Activated naive CD4-positive, alpha-beta T cell treated with anti-CD3 and anti-CD28 coated beads for 36 hours (primary cell): Measurements from ENCODE around the gene GPR89A. TPM values are rescaled to one million over a fixed set of nuclear protein-coding genes. Genes with fewer than 3 reads are reported as not detected.
"Not testable (repeated sequence)": the region's sequence is repeated elsewhere in the genome, so short reads cannot be mapped to it uniquely, and the experiment has no call there.

ENCODE experiments used
- CTCF ChIA-PET: fragments of 350-600 bp; sonication (Branson Sonifier 250); formaldehyde crosslinking; loops from one replicate; lab custom pipeline; 2021; ENCODE audit warnings: antibody characterized with exemption; lab: Charles Lee
- DNase-seq: peaks from one replicate; pipeline ENCODE4 v3.0.0-alpha.2; 2020
- H3K27ac Mint-ChIP-seq: one replicate; pipeline ENCODE4 v1.8.0; 2021; ENCODE audit warnings: mild to moderate bottlenecking, mixed read lengths
- H3K27me3 Mint-ChIP-seq: one replicate; pipeline ENCODE4 v1.8.0; 2021; ENCODE audit warnings: low read depth, mixed read lengths
- H3K36me3 Mint-ChIP-seq: one replicate; pipeline ENCODE4 v1.8.0; 2021; ENCODE audit warnings: low read depth, mixed read lengths
- H3K4me1 Mint-ChIP-seq: one replicate; pipeline ENCODE4 v1.8.0; 2021; ENCODE audit warnings: low read depth, mixed read lengths
- H3K4me3 Mint-ChIP-seq: one replicate; pipeline ENCODE4 v1.8.0; 2021; ENCODE audit warnings: mild to moderate bottlenecking, moderate library complexity, mixed read lengths
- H3K9me3 Mint-ChIP-seq: one replicate; pipeline ENCODE4 v1.8.0; 2021; ENCODE audit warnings: mixed read lengths
- intact Hi-C: fragments of 100-400 bp; cut with micrococcal nuclease; formaldehyde crosslinking; loops from one replicate; pipeline ENCODE4 v1.15.1; 2023
- total RNA-seq, 2 experiments: library from RNA; stranded (reverse); gene quantifications; one replicate each; pipeline ENCODE4 v1.2.3, GENCODE V29; 2021

Gene GPR89A
- total RNA-seq: 10 to 100 TPM; 18.0 to 19.4 TPM

DNA sequence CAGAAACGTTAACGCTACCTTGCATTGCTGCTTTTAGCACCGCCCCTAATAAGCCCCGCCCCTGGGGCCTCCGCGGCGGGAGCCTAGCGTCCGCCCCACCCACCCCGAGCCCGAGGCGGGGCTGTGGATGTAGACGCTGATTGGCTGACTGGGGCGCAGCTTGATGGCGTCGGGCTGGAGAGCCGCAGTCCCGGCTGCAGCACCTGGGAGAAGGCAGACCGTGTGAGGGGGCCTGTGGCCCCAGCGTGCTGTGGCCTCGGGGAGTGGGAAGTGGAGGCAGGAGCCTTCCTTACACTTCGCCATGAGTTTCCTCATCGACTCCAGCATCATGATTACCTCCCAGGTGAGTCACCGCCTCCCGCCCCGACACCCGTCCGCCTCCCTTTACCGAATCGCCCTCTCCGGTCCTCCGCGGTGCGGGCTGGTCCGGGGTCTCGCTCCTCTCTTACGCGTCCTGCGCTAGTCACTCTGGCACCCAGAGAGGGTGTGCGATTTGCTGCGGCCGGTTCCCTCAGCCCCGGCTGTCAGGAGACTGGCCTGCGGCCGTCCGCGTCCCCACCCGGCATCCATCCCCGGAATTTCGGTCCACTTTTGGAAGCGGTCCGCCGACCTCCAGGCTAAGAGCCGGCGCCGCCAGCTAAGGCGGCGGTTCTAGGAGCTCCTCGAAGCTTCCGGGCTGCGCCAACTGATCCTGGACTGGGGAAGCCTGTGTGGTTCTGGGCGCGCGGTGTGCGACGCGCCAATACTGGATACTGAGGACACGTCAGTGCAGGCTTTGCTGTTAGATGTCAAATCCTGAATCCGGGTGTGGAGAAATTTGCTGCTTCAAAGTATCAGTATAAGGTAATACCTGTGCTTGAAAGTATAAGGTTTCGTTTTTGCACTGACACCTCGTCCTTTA is at the start of gene GPR89A:
GPR89A (plus strand) TSS at position 156 of the 901 bp plus-strand sequence; CDS start at position 302, 146 bp downstream.
- H3K4me1 Mint-ChIP-seq: peaks cover 25% of the 10 kb centered on the region
- H3K9me3 Mint-ChIP-seq, intact Hi-C loops: not testable (repeated sequence)

DNA sequence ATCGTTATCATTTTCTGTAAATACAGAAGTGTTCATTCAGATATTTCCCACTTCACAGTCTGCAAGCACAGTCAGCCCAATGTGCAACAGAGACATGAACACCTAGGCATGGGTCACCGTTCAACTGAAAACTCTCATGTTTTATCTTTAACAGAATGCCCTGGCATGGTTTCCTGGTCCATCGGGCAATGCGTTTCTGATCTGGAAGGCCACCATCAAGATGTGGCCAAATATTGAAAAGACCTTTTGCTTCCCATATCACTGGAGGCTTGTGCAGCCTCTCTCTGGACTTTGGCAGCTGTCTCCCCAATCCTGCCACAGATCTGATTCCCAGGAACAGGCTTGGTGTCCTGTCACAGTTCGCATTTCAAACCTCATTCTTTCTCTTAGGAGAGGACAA is 21.0 kb upstream of the GPR89A start:
- CTCF ChIA-PET, H3K4me3 Mint-ChIP-seq, H3K4me1 Mint-ChIP-seq, H3K27me3 Mint-ChIP-seq, H3K9me3 Mint-ChIP-seq, H3K36me3 Mint-ChIP-seq, DNase-seq, intact Hi-C loops, H3K27ac Mint-ChIP-seq: not testable (repeated sequence)

More for the DNA sequence above, at the start of gene GPR89A:
- H3K27me3 Mint-ChIP-seq, CTCF ChIA-PET, H3K36me3 Mint-ChIP-seq: not testable (repeated sequence)
- H3K4me3 Mint-ChIP-seq: peak within 1 kb of the TSS; percentile 87
- H3K27ac Mint-ChIP-seq: peak within 1 kb of the TSS; percentile 81
- DNase-seq: peak; percentile 97

DNA sequence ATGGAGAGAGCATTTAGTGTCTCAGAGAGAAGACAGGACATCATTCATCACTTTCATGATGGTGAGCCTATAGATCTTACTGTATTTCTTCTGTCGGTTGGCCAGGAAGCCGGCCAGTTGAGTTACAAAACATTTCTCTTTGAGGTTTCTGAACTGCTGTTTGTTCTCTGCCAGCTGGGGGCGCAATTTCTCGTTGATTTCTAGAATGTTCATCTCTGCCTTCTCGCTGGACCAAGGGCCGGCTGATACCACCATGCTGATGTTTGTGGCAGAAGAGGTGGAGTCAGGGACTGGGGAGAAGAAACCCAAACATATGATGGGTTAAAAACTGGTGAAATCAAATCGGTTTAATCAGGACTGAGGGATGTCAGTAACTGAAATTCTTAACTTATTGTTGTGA is 17.0 kb upstream of the GPR89A start:
- intact Hi-C loops: loop anchor here (10.0 kb wide), 1 partner anchor 134 kb away; no protein-coding TSS in a partner anchor
- H3K27me3 Mint-ChIP-seq, H3K27ac Mint-ChIP-seq, CTCF ChIA-PET, H3K36me3 Mint-ChIP-seq, H3K9me3 Mint-ChIP-seq, H3K4me3 Mint-ChIP-seq: not testable (repeated sequence)
- DNase-seq: peak; percentile 73
- H3K4me1 Mint-ChIP-seq: peaks cover 15% of the 10 kb centered on the region

DNA sequence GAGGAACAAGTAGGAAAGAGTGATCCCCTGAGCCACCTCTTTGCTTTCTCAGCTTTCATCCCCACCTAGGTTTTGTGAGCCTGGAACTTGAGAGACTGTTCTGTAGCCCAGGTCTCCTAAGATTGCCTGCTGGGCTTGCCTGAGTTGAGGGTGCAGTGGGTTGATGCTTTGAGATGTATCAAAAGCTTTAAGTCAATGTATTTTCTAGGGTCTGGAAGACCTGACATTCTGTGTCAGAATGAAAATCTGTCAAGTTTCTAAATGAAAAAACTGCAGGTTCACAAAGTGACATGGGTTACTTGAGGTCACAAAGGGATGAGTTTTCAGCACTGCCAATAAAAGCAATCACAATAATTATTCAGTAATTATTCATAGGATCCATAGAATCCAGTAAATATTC is 15.4 kb upstream of the GPR89A start:
- peaks cover 15% of the 10 kb centered on the region for H3K4me1 Mint-ChIP-seq
- not testable (repeated sequence) for H3K36me3 Mint-ChIP-seq, H3K4me3 Mint-ChIP-seq, H3K27me3 Mint-ChIP-seq, H3K27ac Mint-ChIP-seq, H3K9me3 Mint-ChIP-seq
- intact Hi-C loops: loop anchor here (10.0 kb wide), 1 partner anchor 132 kb away; no protein-coding TSS in a partner anchor
- DNase-seq: peak; percentile 5
- CTCF ChIA-PET: interaction anchor here (0.6 to 1.6 kb wide), 2 partner anchors 9 to 128 kb away, joined by 3 to 4 read pairs; no protein-coding TSS in a partner anchor

DNA sequence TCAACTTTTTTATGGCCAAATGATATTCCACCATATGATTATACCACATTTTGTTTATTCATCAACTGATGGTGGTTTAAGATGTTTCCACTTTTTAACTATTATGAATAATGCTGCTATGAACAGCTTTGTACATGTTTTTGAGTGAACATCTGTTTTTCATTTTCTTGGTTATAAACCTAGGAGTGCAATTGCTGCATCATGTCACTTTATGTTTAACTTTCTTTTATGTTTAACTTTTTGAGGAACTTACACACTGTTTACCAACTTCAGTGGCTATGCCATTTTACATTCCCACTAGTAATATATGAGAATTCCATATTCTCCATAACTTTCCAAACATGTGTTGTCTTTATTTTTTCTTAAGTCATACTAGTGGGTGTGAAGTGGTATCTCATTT is 12.4 kb upstream of the GPR89A start:
- H3K9me3 Mint-ChIP-seq, H3K27me3 Mint-ChIP-seq, CTCF ChIA-PET, DNase-seq, H3K36me3 Mint-ChIP-seq, H3K4me3 Mint-ChIP-seq, H3K27ac Mint-ChIP-seq: not testable (repeated sequence)
- intact Hi-C loops: loop anchor here (10.0 kb wide), 1 partner anchor 129 kb away; no protein-coding TSS in a partner anchor
- peaks cover 15% of the 10 kb centered on the region for H3K4me1 Mint-ChIP-seq

DNA sequence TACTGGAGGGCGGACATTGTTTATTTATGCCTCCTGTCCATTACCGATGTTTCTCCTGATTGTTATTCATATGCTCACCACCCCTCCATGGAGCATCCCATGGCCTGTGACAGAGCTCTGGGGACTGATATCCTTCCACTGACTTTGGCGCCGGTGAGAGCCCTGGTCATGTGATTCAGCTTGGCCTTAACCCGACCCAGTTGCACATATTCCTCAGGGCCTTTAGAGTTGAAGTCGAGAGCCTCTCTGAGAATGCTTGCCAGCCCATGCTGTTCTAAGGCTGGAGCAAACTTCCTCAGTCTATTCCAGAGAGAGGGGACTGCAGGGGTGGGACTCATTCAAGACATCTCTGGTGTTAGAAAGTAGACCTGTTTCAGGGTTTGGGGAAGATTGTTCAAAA is 11.6 kb upstream of the GPR89A start:
- DNase-seq, H3K36me3 Mint-ChIP-seq, H3K27ac Mint-ChIP-seq, CTCF ChIA-PET, H3K27me3 Mint-ChIP-seq, H3K9me3 Mint-ChIP-seq, H3K4me3 Mint-ChIP-seq: not testable (repeated sequence)
- intact Hi-C loops: loop anchor here (10.0 kb wide), 1 partner anchor 129 kb away; no protein-coding TSS in a partner anchor
- peaks cover 13% of the 10 kb centered on the region for H3K4me1 Mint-ChIP-seq

DNA sequence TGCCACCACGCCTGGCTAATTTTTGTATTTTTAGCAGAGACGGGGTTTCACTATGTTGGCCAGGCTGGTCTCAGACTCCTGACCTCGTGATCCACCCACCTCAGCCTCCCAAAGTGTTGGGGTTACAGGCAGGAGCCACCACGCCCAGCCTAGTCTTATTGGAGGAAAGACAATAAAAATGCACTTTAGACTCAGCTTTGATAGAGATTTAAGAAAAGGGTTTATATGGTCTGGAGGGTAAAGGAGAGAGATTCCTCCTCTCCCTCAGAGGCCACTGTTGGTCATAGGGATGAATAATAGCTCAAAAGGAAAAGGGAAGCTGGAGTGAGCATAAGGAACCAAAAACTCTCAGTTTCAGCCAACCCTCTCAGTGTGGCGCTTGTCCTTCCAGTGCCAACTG is 8.4 kb upstream of the GPR89A start:
- intact Hi-C loops: loop anchor here (10.0 kb wide), 1 partner anchor 125 kb away; no protein-coding TSS in a partner anchor
- not testable (repeated sequence) for DNase-seq, H3K4me3 Mint-ChIP-seq, H3K27ac Mint-ChIP-seq, H3K9me3 Mint-ChIP-seq, H3K27me3 Mint-ChIP-seq, H3K4me1 Mint-ChIP-seq, H3K36me3 Mint-ChIP-seq
- CTCF ChIA-PET: interaction anchor here (0.7 to 1.5 kb wide), 2 partner anchors 121 to 152 kb away, joined by 3 read pairs; no protein-coding TSS in a partner anchor

DNA sequence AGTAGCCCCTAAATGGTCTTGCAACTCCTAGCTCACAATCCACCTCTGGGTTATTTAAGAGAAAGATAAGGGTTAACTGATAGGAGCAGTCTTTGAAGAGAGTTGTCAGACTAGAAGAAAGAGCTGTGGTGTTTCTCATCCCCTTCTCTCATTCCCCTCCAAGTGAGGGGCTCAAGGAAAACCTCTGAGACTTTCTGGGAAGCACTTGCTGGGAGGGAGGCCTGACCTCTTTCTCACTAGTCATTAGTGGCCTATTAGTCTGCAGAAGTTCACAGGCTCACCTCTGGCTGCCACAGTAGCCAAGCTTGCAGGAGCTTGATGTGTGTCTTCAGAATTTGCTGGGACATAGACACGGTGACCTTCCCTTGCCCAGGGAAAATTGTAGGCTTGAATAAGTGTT is 6.2 kb upstream of the GPR89A start:
- H3K4me1 Mint-ChIP-seq: no peaks in the 10 kb centered on the region
- no peak overlapping the region for H3K27ac Mint-ChIP-seq
- no peaks in the 10 kb centered on the region for H3K9me3 Mint-ChIP-seq
- DNase-seq: no peak
- H3K4me3 Mint-ChIP-seq: no peak overlapping the region
- H3K36me3 Mint-ChIP-seq: no peaks in the 10 kb centered on the region
- peaks cover 3% of the 10 kb centered on the region for H3K27me3 Mint-ChIP-seq
- intact Hi-C loops: no loop called here
- CTCF ChIA-PET: no interaction called here

DNA sequence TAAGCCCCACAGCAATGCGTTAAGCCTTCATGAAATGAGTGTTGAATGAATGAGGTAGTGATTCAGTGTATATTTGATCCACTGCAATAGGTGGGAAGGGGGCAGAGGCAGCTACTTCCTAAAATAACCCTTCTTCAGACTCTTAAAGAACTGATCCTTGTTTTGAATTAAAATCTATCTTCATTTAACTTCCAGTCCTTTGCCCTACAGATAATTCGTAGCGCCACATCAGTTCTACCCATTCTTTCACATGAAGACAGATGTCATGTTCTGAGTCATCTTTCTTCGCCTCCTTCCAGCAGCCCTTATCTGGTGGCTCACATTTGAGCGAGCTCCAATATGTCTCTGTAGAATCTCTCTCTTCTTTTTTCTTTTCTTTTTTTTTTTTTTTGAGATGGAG is 948 bp upstream of the GPR89A start:
- CTCF ChIA-PET, H3K27ac Mint-ChIP-seq, intact Hi-C loops, H3K36me3 Mint-ChIP-seq, H3K9me3 Mint-ChIP-seq, H3K27me3 Mint-ChIP-seq, H3K4me3 Mint-ChIP-seq, DNase-seq: not testable (repeated sequence)
- peaks cover 21% of the 10 kb centered on the region for H3K4me1 Mint-ChIP-seq

DNA sequence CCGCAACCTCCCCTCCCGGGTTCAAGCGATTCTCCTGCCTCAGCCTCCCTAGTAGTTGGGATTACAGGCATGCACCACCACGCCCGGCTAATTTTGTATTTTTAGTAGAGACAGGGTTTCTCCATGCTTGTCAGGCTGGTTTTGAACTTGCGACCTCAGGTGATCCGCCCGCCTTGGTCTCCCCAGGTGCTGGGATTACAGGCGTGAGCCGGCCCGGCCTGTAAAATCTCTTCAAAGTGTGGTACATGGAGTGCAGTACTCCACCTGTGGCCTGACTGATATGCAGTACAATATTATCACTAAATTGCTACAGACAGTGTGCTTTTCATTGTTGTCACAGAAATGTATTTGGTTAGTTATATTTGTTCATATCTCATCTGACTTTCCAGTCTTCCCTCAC is 499 bp upstream of the GPR89A start:
- not testable (repeated sequence) for DNase-seq

DNA sequence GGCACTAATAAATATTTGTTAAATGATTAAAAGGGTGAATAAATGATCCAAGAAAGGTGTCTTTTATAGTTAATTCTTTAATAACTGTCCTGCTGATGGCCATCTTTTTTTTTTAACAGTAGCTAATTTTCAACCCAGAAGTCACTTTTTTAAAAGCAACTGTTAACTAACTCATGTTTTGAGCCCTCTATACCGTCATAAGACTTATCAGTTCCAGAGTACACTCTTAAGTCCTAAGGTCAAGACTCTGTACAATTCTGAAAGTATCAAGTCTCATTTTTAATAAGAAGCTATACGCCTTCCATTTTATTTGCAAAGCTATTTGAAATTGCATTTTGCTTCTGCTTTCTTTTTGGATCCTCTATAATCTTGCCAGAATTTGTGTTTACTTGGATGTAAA is 3.0 kb downstream of the GPR89A start:
- H3K27me3 Mint-ChIP-seq, CTCF ChIA-PET, H3K36me3 Mint-ChIP-seq, H3K9me3 Mint-ChIP-seq, intact Hi-C loops, H3K4me3 Mint-ChIP-seq, DNase-seq, H3K27ac Mint-ChIP-seq: not testable (repeated sequence)
- H3K4me1 Mint-ChIP-seq: peaks cover 25% of the 10 kb centered on the region

More for the DNA sequence above, 499 bp upstream of the GPR89A start:
- CTCF ChIA-PET, H3K27ac Mint-ChIP-seq, H3K9me3 Mint-ChIP-seq, H3K4me3 Mint-ChIP-seq, H3K36me3 Mint-ChIP-seq, intact Hi-C loops, H3K27me3 Mint-ChIP-seq: not testable (repeated sequence)
- peaks cover 25% of the 10 kb centered on the region for H3K4me1 Mint-ChIP-seq

DNA sequence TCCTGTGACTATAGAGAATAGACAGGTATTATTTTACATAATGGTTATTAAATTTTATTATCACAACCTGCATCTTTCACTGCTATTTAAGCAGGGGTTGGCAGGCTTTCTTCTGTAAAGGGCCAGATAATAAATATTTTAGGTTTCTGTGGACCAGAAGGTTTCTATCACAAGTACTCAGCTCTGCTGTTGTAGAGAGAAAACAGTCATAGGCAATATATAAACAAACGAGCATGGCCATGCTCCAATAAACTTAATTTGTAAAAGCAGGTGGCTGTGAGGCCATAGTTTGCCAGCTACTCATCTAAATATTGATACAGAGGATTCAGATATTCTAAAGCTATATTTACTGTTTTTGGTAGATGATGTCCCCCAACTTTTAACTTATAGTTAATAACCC is 12.3 kb downstream of the GPR89A start:
- H3K4me1 Mint-ChIP-seq, H3K36me3 Mint-ChIP-seq, H3K27ac Mint-ChIP-seq, H3K4me3 Mint-ChIP-seq, CTCF ChIA-PET, H3K27me3 Mint-ChIP-seq, DNase-seq, H3K9me3 Mint-ChIP-seq, intact Hi-C loops: not testable (repeated sequence)

DNA sequence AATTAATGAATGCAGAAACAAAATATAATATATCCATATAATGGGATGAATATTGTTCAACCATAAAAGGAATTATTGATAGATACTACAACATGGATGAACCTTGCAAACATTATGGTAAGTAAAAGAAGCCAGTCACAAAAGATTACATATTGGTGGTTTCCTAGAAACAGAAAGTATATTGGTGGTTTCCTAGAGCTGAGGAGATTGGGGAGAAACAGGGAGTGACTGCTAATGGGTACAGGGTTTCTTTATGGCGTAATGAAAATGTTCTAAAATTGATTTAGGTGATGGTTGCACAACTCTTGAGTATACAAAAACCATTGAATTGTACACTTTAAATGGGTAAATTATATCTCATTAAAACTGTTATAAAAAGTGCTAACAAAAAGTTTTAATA is 14.4 kb downstream of the GPR89A start:
- H3K4me3 Mint-ChIP-seq, H3K27me3 Mint-ChIP-seq, DNase-seq, intact Hi-C loops, H3K27ac Mint-ChIP-seq, CTCF ChIA-PET, H3K36me3 Mint-ChIP-seq, H3K4me1 Mint-ChIP-seq, H3K9me3 Mint-ChIP-seq: not testable (repeated sequence)
